ENCODE measurements around the gene CABP7. TPM values are rescaled to one million over a fixed set of nuclear protein-coding genes. Genes with fewer than 3 reads are reported as not detected.

Gene CABP7
- total RNA-seq, 1 experiment from 2014 or later, result not detected

DNA sequence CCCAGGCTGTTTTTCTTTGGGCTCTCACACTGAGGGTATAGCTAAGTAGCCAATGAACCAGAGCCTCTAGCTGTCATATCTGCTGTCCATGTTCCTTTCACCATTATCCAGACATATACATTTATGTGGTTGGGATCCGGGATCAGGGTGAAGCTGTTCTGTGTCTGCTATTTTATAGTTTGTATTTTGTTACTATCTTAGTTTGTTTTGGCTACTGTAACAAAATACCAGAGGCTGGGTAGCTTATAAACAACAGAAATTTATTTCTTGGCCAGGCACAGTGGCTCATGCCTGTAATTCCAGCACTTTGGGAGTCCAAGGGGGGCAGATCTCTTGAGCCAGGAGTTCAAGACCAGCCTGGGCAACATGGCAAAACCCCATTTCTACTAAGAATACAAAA is 40.5 kb upstream of the CABP7 start:
- ChIA-PET RAD21 (ENCODE audit: low non-redundant PET in 1 of 2, low total read pairs in 2 of 2, uncharacterized antibody in 2 of 2, unreplicated experiment in 2 of 2) (no interaction called here), POLR2A (no interaction called here), CTCF (interaction anchor here (3.0 kb wide), 1 partner anchor 10 kb away, joined by 9 read pairs; no protein-coding TSS in a partner anchor)
- Histone ChIP-seq H2AFZ (ENCODE audit: low read depth, low read length, poor library complexity, severe bottlenecking) (no peak overlapping the region), H3K9ac (ENCODE audit: low read length) (no peak overlapping the region), H3K4me3 (replicated peaks in 1 of 2; ENCODE audit: low read depth in 1 of 2, low read length in 2 of 2) (no peak overlapping the region), H3K9me3 (ENCODE audit: control insufficient read depth in 1 of 2, insufficient read depth in 1 of 2, low read depth in 1 of 2, low read length in 2 of 2) (no peaks in the 10 kb centered on the region), H3K79me2 (ENCODE audit: insufficient read depth, low read length) (no peaks in the 10 kb centered on the region), H3K4me1 (ENCODE audit: control insufficient read depth in 1 of 2, insufficient read depth in 2 of 2, low read length in 2 of 2) (no peaks in the 10 kb centered on the region), H3K27ac (ENCODE audit: low read depth, low read length) (no peak overlapping the region), H4K20me1 (ENCODE audit: insufficient read depth) (no peaks in the 10 kb centered on the region), H3K4me2 (ENCODE audit: low read length) (no peak overlapping the region), H3K36me3 (ENCODE audit: control insufficient read depth in 1 of 2, insufficient read depth in 2 of 2, low read length in 2 of 2) (peaks cover 25 to 55% of the 10 kb centered on the region in 2 experiments), H3K27me3 (ENCODE audit: insufficient read depth, low read length) (no peaks in the 10 kb centered on the region), H3K9me2 (ENCODE audit: insufficient read depth) (no peaks in the 10 kb centered on the region)
- no peak for DNase-seq (ENCODE audit: low read depth, low spot score)
- ATAC-seq, result no peak
- intact Hi-C loops (cut with micrococcal nuclease), result no loop called here
- TF ChIP-seq EZH2phosphoT487 (IDR thresholded peaks at IDR 0.05; ENCODE audit: borderline replicate concordance) (no peak), CBX3 (IDR thresholded peaks at IDR 0.05; ENCODE audit: low read depth) (no peak), TCF7L2 (IDR thresholded peaks at IDR 0.05; ENCODE audit: borderline replicate concordance, extremely low read depth, insufficient read depth, insufficient read length) (no peak), ELF1 (IDR thresholded peaks at IDR 0.05; ENCODE audit: borderline replicate concordance, low read depth) (no peak), CEBPB (IDR thresholded peaks at IDR 0.05; ENCODE audit: low read depth) (no peak)
- no TSS peak for BruUV-seq (replicated peaks)

- Histone ChIP-seq H3K4me1 (ENCODE audit: control insufficient read depth in 1 of 2, insufficient read depth in 2 of 2, low read length in 2 of 2) (no peaks in the 10 kb centered on the region), H4K20me1 (ENCODE audit: insufficient read depth) (no peaks in the 10 kb centered on the region), H3K79me2 (ENCODE audit: insufficient read depth, low read length) (no peaks in the 10 kb centered on the region), H3K36me3 (ENCODE audit: control insufficient read depth in 1 of 2, insufficient read depth in 2 of 2, low read length in 2 of 2) (peaks cover 13 to 19% of the 10 kb centered on the region in 2 experiments), H2AFZ (ENCODE audit: low read depth, low read length, poor library complexity, severe bottlenecking) (no peak overlapping the region), H3K4me3 (replicated peaks in 1 of 2; ENCODE audit: low read depth in 1 of 2, low read length in 2 of 2) (no peak overlapping the region), H3K27ac (ENCODE audit: low read depth, low read length) (no peak overlapping the region), H3K9me3 (ENCODE audit: control insufficient read depth in 1 of 2, insufficient read depth in 1 of 2, low read depth in 1 of 2, low read length in 2 of 2) (no peaks in the 10 kb centered on the region), H3K9me2 (ENCODE audit: insufficient read depth) (no peaks in the 10 kb centered on the region), H3K27me3 (ENCODE audit: insufficient read depth, low read length) (no peaks in the 10 kb centered on the region), H3K9ac (ENCODE audit: low read length) (no peak overlapping the region), H3K4me2 (ENCODE audit: low read length) (no peak overlapping the region)
- TF ChIP-seq RAD21 (IDR thresholded peaks at IDR 0.05; ENCODE audit: low read depth) (no peak), EZH2phosphoT487 (IDR thresholded peaks at IDR 0.05; ENCODE audit: borderline replicate concordance) (no peak), POLR2A (IDR thresholded peaks at IDR 0.05; ENCODE audit: borderline replicate concordance, extremely low read depth, insufficient read depth, insufficient read length) (no peak), EGR1 (IDR thresholded peaks at IDR 0.05; ENCODE audit: low read depth) (no peak), EZH2 (IDR thresholded peaks at IDR 0.05) (no peak), YY1 (IDR thresholded peaks at IDR 0.05; ENCODE audit: extremely low read depth, insufficient replicate concordance, low read depth, low read length) (no peak)
- TF ChIP-seq, protein P1, sequence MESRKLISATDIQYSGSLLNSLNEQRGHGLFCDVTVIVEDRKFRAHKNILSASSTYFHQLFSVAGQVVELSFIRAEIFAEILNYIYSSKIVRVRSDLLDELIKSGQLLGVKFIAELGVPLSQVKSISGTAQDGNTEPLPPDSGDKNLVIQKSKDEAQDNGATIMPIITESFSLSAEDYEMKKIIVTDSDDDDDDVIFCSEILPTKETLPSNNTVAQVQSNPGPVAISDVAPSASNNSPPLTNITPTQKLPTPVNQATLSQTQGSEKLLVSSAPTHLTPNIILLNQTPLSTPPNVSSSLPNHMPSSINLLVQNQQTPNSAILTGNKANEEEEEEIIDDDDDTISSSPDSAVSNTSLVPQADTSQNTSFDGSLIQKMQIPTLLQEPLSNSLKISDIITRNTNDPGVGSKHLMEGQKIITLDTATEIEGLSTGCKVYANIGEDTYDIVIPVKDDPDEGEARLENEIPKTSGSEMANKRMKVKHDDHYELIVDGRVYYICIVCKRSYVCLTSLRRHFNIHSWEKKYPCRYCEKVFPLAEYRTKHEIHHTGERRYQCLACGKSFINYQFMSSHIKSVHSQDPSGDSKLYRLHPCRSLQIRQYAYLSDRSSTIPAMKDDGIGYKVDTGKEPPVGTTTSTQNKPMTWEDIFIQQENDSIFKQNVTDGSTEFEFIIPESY (IDR thresholded peaks at IDR 0.05; ENCODE audit: extremely low read depth, insufficient replicate concordance, low read length), result no peak
- no TSS peak for BruUV-seq (replicated peaks)
- ChIA-PET POLR2A (no interaction called here), CTCF (interaction anchor here (1.6 kb wide), 1 partner anchor 18 kb away, joined by 3 read pairs; no protein-coding TSS in a partner anchor), RAD21 (ENCODE audit: low non-redundant PET in 1 of 2, low total read pairs in 2 of 2, uncharacterized antibody in 2 of 2, unreplicated experiment in 2 of 2) (no interaction called here)
- no peak for DNase-seq (ENCODE audit: low read depth, low spot score)
- intact Hi-C loops (cut with micrococcal nuclease), result no loop called here
- ATAC-seq, result no peak
These were observed 36.3 kb upstream of the CABP7 start for GRCh38 chr22:29683536-29683935.
